Vagina (tissue), 2 donors: ENCODE results near the gene ATXN7L3.

Source experiments
- POLR2A ChIP-seq, 2 donors: fragments of 450-650 bp; IDR thresholded peaks; one replicate each; pipeline ENCODE4 v1.6.1; 2017; ENCODE audit warnings: antibody characterized with exemption in 2 of 2, mild to moderate bottlenecking in 2 of 2, moderate library complexity in 2 of 2
- POLR2AphosphoS5 ChIP-seq, 2 donors: sonication (generic); formaldehyde crosslinking; IDR thresholded peaks; one replicate each; pipeline ENCODE4 v1.9.0; 2017; ENCODE audit warnings: antibody characterized with exemption in 2 of 2, mild to moderate bottlenecking in 2 of 2, low read depth in 1 of 2; ENCODE audit not compliant: insufficient read depth in 1 of 2
- TF ChIP-seq, protein P1 (sequence below), 3 experiments: fragments of 450-650 bp in 2 of 3; fragments of 200-600 bp in 1 of 3; sonication (generic) in 1 of 3; IDR thresholded peaks; one replicate each; pipeline ENCODE4 v1.5.1; 2017 to 2019; ENCODE audit warnings: antibody characterized with exemption in 3 of 3, mild to moderate bottlenecking in 2 of 3, moderate library complexity in 2 of 3

DNA sequence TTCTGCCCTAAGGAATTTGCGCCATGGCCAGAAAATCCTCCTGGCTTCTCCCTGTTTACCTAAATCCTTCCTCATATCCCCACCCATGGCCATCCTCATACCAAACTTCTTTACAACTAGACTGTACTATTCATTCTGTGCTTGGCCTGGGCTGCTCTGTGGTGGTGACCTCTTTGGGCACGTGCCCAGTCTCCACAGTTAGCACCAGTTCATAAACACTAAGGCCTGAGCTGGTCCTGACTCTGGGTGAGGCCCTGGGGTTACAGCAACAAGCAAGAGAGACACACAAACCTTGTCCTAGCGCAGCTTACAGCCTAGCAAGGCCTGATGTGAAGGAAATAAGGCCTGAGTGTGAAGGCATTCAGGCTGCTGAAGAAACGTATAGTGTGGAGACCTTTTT, 3.1 kb upstream of the ATXN7L3 start:
- TF ChIP-seq, protein P1, sequence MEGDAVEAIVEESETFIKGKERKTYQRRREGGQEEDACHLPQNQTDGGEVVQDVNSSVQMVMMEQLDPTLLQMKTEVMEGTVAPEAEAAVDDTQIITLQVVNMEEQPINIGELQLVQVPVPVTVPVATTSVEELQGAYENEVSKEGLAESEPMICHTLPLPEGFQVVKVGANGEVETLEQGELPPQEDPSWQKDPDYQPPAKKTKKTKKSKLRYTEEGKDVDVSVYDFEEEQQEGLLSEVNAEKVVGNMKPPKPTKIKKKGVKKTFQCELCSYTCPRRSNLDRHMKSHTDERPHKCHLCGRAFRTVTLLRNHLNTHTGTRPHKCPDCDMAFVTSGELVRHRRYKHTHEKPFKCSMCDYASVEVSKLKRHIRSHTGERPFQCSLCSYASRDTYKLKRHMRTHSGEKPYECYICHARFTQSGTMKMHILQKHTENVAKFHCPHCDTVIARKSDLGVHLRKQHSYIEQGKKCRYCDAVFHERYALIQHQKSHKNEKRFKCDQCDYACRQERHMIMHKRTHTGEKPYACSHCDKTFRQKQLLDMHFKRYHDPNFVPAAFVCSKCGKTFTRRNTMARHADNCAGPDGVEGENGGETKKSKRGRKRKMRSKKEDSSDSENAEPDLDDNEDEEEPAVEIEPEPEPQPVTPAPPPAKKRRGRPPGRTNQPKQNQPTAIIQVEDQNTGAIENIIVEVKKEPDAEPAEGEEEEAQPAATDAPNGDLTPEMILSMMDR (IDR thresholded peaks at IDR 0.05) = no peak
- TF ChIP-seq POLR2A (IDR thresholded peaks at IDR 0.05) = no peak
- no peak for TF ChIP-seq POLR2AphosphoS5 (IDR thresholded peaks at IDR 0.05; ENCODE audit: insufficient read depth in 1 of 2, low read depth in 1 of 2)
